Osteoblast (primary cell): ENCODE measurements around the gene DDIT4. TPM values are rescaled to one million over a fixed set of nuclear protein-coding genes. Genes with fewer than 3 reads are reported as not detected.
"Not testable (repeated sequence)": the region's sequence is repeated elsewhere in the genome, so short reads cannot be mapped to it uniquely, and the experiment has no call there.

ENCODE experiments used
- DNase-seq: peaks from one replicate; pipeline ENCODE4 v3.0.0; 2011; ENCODE audit warnings: low spot score, mixed read lengths; ENCODE audit not compliant: insufficient read length; ENCODE audit errors: missing footprints
- H2AFZ ChIP-seq: 2 replicates; pipeline ENCODE4 v1.6.0; 2011; ENCODE audit warnings: mild to moderate bottlenecking, low read length
- H3K27ac ChIP-seq: 2 replicates; pipeline ENCODE4 v1.5.1; 2011; ENCODE audit warnings: mild to moderate bottlenecking, low read depth, low read length, moderate library complexity
- H3K27me3 ChIP-seq: 2 replicates; pipeline ENCODE4 v1.6.0; 2012; ENCODE audit warnings: mild to moderate bottlenecking, control low read depth, inconsistent platforms, low read length, moderate library complexity; ENCODE audit not compliant: insufficient read depth
- H3K36me3 ChIP-seq: 2 replicates; pipeline ENCODE4 v1.5.1; 2011; ENCODE audit warnings: mild to moderate bottlenecking, low read length, control low read depth, moderate library complexity; ENCODE audit not compliant: insufficient read depth
- H3K4me1 ChIP-seq: 2 replicates; pipeline ENCODE4 v1.5.1; 2011; ENCODE audit warnings: mild to moderate bottlenecking, low read length, control low read depth, moderate library complexity; ENCODE audit not compliant: insufficient read depth
- H3K4me2 ChIP-seq: 2 replicates; pipeline ENCODE4 v1.6.0; 2011; ENCODE audit warnings: mild to moderate bottlenecking, low read length; ENCODE audit not compliant: insufficient read depth
- H3K4me3 ChIP-seq: fragments of 200-600 bp; sonication (generic); 3 replicates; pipeline ENCODE4 v1.5.1; 2012; ENCODE audit warnings: mild to moderate bottlenecking, low read length, inconsistent platforms; ENCODE audit not compliant: insufficient read depth
- H3K79me2 ChIP-seq: 2 replicates; pipeline ENCODE4 v1.6.0; 2012; ENCODE audit warnings: mild to moderate bottlenecking, low read length, control low read depth, inconsistent platforms; ENCODE audit not compliant: insufficient read depth
- H3K9me3 ChIP-seq: 2 replicates; pipeline ENCODE4 v1.5.1; 2011; ENCODE audit warnings: low read depth, low read length, control low read depth
- H4K20me1 ChIP-seq: 2 replicates; pipeline ENCODE4 v1.6.0; 2012; ENCODE audit warnings: mild to moderate bottlenecking, low read length, control low read depth; ENCODE audit not compliant: insufficient read depth
- CTCF ChIP-seq: IDR thresholded peaks from 2 replicates; pipeline ENCODE4 v1.5.1; 2011; ENCODE audit warnings: mild to moderate bottlenecking, low read depth, low read length, moderate library complexity; ENCODE audit errors: extremely low read depth
- total RNA-seq: library from RNA; depleted of rRNA; stranded (reverse); fragments of >200 nt; gene quantifications from 2 replicates; pipeline ENCODE4 v1.2.3, GENCODE V29; 2012

The DDIT4 gene
- total RNA-seq: 366 and 522 TPM in 2 replicates

DNA sequence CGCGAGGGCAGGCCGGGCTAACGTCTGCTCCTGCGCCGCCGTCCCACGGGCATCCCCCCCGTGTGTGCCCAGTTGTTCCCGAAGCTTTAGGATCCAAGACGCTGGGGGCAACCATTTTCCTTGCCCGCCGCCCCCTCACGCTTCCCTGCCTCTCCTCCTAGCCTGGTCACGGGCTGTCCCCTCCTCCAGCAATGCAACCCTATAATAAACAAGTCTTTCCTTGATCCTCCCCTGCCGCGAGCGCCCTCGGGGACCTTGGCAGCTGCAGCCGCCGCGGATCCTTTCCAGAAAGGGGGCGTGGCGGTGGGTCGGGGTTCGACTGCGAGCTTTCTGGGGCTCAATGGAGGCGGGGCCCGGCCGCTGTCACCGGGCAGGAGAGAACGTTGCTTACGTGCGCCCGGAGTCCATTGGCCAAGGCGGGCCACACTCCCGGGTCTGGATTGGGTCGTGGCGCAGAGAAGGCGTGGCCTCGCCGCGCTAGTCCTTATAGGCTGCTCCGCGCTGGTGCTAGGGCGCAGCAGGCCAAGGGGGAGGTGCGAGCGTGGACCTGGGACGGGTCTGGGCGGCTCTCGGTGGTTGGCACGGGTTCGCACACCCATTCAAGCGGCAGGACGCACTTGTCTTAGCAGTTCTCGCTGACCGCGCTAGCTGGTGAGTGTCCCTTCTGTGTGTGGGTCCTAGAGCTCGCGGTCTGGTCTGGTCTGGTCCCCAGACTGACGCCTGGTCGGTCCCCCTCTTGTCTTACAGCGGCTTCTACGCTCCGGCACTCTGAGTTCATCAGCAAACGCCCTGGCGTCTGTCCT lies at the start of gene DDIT4:
Gene DDIT4, plus strand, starts transcription at position 515 of the 803 bp plus-strand sequence. CDS start 293 bp downstream, outside the sequence.
- TF ChIP-seq CTCF: no peak
- Histone ChIP-seq H3K27ac (peak within 1 kb of the TSS; percentile 86), H3K4me3 (peak within 1 kb of the TSS; percentile 92), H3K4me2 (peak within 1 kb of the TSS; percentile 95), H3K27me3 (no peaks in the 10 kb centered on the region), H3K4me1 (peaks cover 38% of the 10 kb centered on the region), H3K36me3 (peaks cover 8% of the 10 kb centered on the region), H4K20me1 (peaks cover 17% of the 10 kb centered on the region), H2AFZ (peak within 1 kb of the TSS; percentile 89), H3K79me2 (peaks cover 22% of the 10 kb centered on the region), H3K9me3 (no peaks in the 10 kb centered on the region)
- peak; percentile 99 for DNase-seq

GRCh38 chr10:72224191-72224590 lies 49.5 kb upstream of the DDIT4 start:
- not testable (repeated sequence) for H2AFZ ChIP-seq, H3K27me3 ChIP-seq, H4K20me1 ChIP-seq, H3K4me3 ChIP-seq, DNase-seq, H3K27ac ChIP-seq, H3K79me2 ChIP-seq, H3K4me2 ChIP-seq, H3K9me3 ChIP-seq
- peaks cover 10% of the 10 kb centered on the region for H3K4me1 ChIP-seq
- peaks cover 10% of the 10 kb centered on the region for H3K36me3 ChIP-seq

DNA sequence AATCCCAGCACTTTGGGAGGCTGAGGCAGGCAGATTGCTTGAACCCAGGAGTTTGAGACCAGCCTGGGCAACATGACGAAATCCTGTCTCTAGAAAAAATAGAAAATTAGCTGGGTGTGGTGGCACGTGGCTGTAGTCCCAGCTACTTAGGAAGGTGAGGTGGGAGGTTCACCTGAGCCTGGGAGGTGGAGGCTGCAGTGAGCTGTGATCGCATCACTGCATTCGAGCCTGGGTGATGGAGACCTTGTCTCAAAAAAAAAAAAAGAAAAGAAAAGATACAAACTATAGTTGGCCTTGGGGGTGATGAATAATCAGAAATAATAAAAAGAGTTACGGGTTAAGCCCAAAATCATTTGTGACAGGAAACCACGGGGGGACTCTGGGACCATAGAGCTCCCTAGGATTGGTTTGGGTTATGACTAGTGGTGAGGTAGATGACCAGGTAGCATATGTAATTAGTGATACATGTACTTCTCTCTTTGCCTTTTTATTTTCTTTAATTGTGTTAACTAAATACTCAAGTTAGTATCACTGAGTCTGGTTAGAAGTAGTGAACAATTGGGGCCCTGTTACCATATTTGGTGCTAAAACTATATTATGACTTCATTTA lies 47.2 kb upstream of the DDIT4 start:
- Histone ChIP-seq H3K27me3 (no peaks in the 10 kb centered on the region), H3K4me1 (peaks cover 15% of the 10 kb centered on the region), H3K4me2 (no peak overlapping the region), H3K9me3 (no peaks in the 10 kb centered on the region), H3K4me3 (no peak overlapping the region), H2AFZ (no peak overlapping the region), H4K20me1 (peaks cover 3% of the 10 kb centered on the region), H3K27ac (no peak overlapping the region), H3K36me3 (peaks cover 16% of the 10 kb centered on the region), H3K79me2 (peaks cover 8% of the 10 kb centered on the region)
- no peak for TF ChIP-seq CTCF
- DNase-seq: no peak

DNA sequence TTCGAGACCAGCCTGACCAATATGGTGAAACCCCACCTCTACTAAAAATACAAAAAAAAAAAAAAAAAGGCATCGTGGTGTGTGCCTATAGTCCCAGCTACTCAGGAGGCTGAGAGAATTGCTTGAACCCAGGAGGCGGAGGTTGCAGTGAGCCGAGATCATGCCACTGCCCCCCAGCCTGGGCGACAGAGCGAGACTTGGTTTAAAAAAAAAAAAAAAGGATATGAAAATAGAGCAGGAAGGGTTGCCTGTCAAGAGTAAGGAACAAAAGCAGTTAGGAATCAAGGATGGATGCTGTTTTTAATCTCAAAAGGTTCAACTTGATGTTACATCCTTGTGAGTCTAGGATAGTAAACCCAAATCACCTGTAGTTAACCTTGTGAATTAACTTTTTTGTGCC lies 45.9 kb upstream of the DDIT4 start:
- Histone ChIP-seq H2AFZ (no peak overlapping the region), H3K9me3 (no peaks in the 10 kb centered on the region), H3K4me1 (peaks cover 15% of the 10 kb centered on the region), H3K79me2 (peaks cover 8% of the 10 kb centered on the region), H4K20me1 (peaks cover 3% of the 10 kb centered on the region), H3K36me3 (peaks cover 18% of the 10 kb centered on the region), H3K4me3 (no peak overlapping the region), H3K4me2 (no peak overlapping the region), H3K27me3 (no peaks in the 10 kb centered on the region), H3K27ac (no peak overlapping the region)
- no peak for DNase-seq
- TF ChIP-seq CTCF: no peak
